Breast epithelium (tissue), 4 donors: ENCODE measurements around the gene C2orf49. TPM values are rescaled to one million over a fixed set of nuclear protein-coding genes. Genes with fewer than 3 reads are reported as not detected.

ENCODE experiments used
- DNase-seq, 2 donors: peaks; one replicate each; pipeline ENCODE4 v3.0.0-alpha.2; 2019; ENCODE audit warnings: low spot score in 2 of 2
- H3K27ac ChIP-seq, 2 donors: fragments of 200-600 bp; sonication (generic) in 1 of 2; one replicate each; pipeline ENCODE4 v1.5.1; 2016 to 2019; ENCODE audit warnings: mild to moderate bottlenecking in 1 of 2
- H3K27me3 ChIP-seq, 2 donors: fragments of 200-600 bp; sonication (generic) in 1 of 2; one replicate each; pipeline versions ENCODE4 v1.5.1 to v1.6.0; 2017 to 2019; ENCODE audit warnings: control low read depth in 1 of 2, mild to moderate bottlenecking in 1 of 2
- H3K36me3 ChIP-seq: fragments of 200-600 bp; one replicate; pipeline ENCODE4 v1.5.1; 2019
- H3K4me1 ChIP-seq, 2 donors: fragments of 200-600 bp; sonication (generic); one replicate each; pipeline ENCODE4 v1.5.1; 2016 to 2019; ENCODE audit warnings: control low read depth in 1 of 2
- H3K4me3 ChIP-seq, 3 donors: fragments of 200-600 bp; sonication (generic); 1 replicate in 2 of 3; 2 replicates in 1 of 3; pipeline ENCODE4 v1.5.1; 2016 to 2019; ENCODE audit warnings: mild to moderate bottlenecking in 3 of 3, moderate library complexity in 2 of 3
- H3K9me3 ChIP-seq, 2 donors: fragments of 200-600 bp; sonication (generic) in 1 of 2; one replicate each; pipeline ENCODE4 v1.5.1; 2016 to 2019; ENCODE audit warnings: control low read depth in 1 of 2
- POLR2A ChIP-seq: fragments of 450-650 bp; IDR thresholded peaks from one replicate; pipeline ENCODE4 v1.6.1; 2016; ENCODE audit warnings: antibody characterized with exemption, mild to moderate bottlenecking, moderate library complexity
- POLR2AphosphoS5 ChIP-seq, 3 donors: sonication (generic); formaldehyde crosslinking; IDR thresholded peaks; one replicate each; pipeline ENCODE4 v1.6.1; 2017; ENCODE audit warnings: antibody characterized with exemption in 3 of 3
- intact Hi-C: fragments of 100-400 bp; cut with DNase I; formaldehyde crosslinking; loops from one replicate; pipeline ENCODE4 v1.15.1; 2023; ENCODE audit warnings: low total_unique reads
- total RNA-seq, 3 donors: library from RNA; depleted of rRNA; stranded (reverse); fragments of >200 nt; gene quantifications; one replicate each; pipeline ENCODE4 v1.1.0, GENCODE V29; 2016
- TF ChIP-seq, protein P1 (sequence below), 3 donors: fragments of 450-650 bp; IDR thresholded peaks; one replicate each; pipeline ENCODE4 v1.5.1; 2016 to 2017; ENCODE audit warnings: antibody characterized with exemption in 3 of 3, mild to moderate bottlenecking in 3 of 3, moderate library complexity in 3 of 3

The C2orf49 gene
- total RNA-seq, 3 donors from 2014 or later, result 20.0 to 31.6 (median 23.0) TPM

- intact Hi-C loops, result loop anchor here (1.0 kb wide), 1 partner anchor 151 kb away; no protein-coding TSS in a partner anchor
- Histone ChIP-seq H3K36me3 (no peaks in the 10 kb centered on the region), H3K27ac (peak overlapping the region; percentile 26 to 49), H3K27me3 (peaks cover 0 to 2% of the 10 kb centered on the region in 2 donors), H3K4me3 (peak overlapping the region in 1 of 3 donors; percentile 26), H3K4me1 (peaks cover 0 to 12% of the 10 kb centered on the region in 2 donors), H3K9me3 (no peaks in the 10 kb centered on the region)
- TF ChIP-seq POLR2A (no peak), POLR2AphosphoS5 (IDR thresholded peaks at IDR 0.05) (peak in 2 of 3 donors; percentile 61 to 69)
- TF ChIP-seq, protein P1, sequence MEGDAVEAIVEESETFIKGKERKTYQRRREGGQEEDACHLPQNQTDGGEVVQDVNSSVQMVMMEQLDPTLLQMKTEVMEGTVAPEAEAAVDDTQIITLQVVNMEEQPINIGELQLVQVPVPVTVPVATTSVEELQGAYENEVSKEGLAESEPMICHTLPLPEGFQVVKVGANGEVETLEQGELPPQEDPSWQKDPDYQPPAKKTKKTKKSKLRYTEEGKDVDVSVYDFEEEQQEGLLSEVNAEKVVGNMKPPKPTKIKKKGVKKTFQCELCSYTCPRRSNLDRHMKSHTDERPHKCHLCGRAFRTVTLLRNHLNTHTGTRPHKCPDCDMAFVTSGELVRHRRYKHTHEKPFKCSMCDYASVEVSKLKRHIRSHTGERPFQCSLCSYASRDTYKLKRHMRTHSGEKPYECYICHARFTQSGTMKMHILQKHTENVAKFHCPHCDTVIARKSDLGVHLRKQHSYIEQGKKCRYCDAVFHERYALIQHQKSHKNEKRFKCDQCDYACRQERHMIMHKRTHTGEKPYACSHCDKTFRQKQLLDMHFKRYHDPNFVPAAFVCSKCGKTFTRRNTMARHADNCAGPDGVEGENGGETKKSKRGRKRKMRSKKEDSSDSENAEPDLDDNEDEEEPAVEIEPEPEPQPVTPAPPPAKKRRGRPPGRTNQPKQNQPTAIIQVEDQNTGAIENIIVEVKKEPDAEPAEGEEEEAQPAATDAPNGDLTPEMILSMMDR (IDR thresholded peaks at IDR 0.05), result peak; percentile 89 to 97 (median 97)
- peak; percentile 87 to 90 for DNase-seq
Measured at GRCh38 chr2:105369777-105370690, 32.7 kb downstream of the C2orf49 start.

GRCh38 chr2:105371156-105371555, 33.8 kb downstream of the C2orf49 start:
- intact Hi-C loops, result no loop called here
- peaks cover 0 to 16% of the 10 kb centered on the region in 2 donors for H3K4me1 ChIP-seq
- peak overlapping the region in 1 of 2 donors; percentile 48 for H3K27ac ChIP-seq

GRCh38 chr2:105371810-105372209, 34.5 kb downstream of the C2orf49 start:
- intact Hi-C loops, result no loop called here
- Histone ChIP-seq H3K9me3 (no peaks in the 10 kb centered on the region), H3K27ac (peak overlapping the region; percentile 45 to 48), H3K4me1 (peaks cover 0 to 16% of the 10 kb centered on the region in 2 donors), H3K36me3 (no peaks in the 10 kb centered on the region), H3K27me3 (peaks cover 0 to 2% of the 10 kb centered on the region in 2 donors), H3K4me3 (no peak overlapping the region)
- TF ChIP-seq, protein P1 (IDR thresholded peaks at IDR 0.05), result no peak
- no peak for TF ChIP-seq POLR2A
- no peak for TF ChIP-seq POLR2AphosphoS5 (IDR thresholded peaks at IDR 0.05)
- DNase-seq, result no peak

More at GRCh38 chr2:105371156-105371555, 33.8 kb downstream of the C2orf49 start:
- Histone ChIP-seq H3K27me3 (peaks cover 0 to 2% of the 10 kb centered on the region in 2 donors), H3K36me3 (no peaks in the 10 kb centered on the region), H3K9me3 (no peaks in the 10 kb centered on the region), H3K4me3 (no peak overlapping the region)
- TF ChIP-seq, protein P1 (IDR thresholded peaks at IDR 0.05), result no peak
- TF ChIP-seq POLR2AphosphoS5 (IDR thresholded peaks at IDR 0.05), result no peak
- no peak for TF ChIP-seq POLR2A
- no peak for DNase-seq

- Histone ChIP-seq H3K27me3 (peaks cover 0 to 2% of the 10 kb centered on the region in 2 donors), H3K9me3 (no peaks in the 10 kb centered on the region), H3K4me3 (no peak overlapping the region), H3K36me3 (no peaks in the 10 kb centered on the region), H3K27ac (peak overlapping the region; percentile 82 to 96), H3K4me1 (peaks cover 0 to 16% of the 10 kb centered on the region in 2 donors)
- TF ChIP-seq POLR2A (no peak), POLR2AphosphoS5 (IDR thresholded peaks at IDR 0.05) (peak in 1 of 3 donors; percentile 33)
- intact Hi-C loops, result no loop called here
- peak in 1 of 2 donors; percentile 53 for DNase-seq
Measured at GRCh38 chr2:105373344-105373781, 36.0 kb downstream of the C2orf49 start.

DNA sequence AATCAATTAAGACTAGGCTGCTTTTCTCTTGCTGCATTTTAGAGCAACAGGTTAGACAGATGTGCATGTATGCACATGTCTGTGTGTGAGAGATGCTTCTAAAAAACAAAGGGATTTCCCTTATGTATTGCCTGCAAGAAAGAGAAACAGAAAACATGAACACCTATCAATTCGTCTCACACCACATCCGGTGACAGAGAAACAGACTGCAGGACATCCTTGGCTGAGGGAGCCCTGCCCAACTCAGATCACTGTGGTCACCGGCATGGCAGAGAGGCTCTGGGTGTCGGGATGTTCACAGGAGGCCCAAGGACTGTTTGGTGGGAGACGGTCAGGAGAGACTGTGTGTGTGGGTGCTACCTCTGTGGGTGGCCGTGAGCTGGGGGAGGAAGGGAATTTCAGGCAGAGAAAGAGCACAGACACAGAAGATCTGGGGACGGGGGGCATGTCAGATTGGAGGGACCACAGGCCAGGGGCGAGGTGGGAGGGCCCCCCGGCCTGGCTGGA, 36.6 kb downstream of the C2orf49 start:
- intact Hi-C loops, result no loop called here
- no peaks in the 10 kb centered on the region for H3K9me3 ChIP-seq
- H3K27ac ChIP-seq, result peak overlapping the region; percentile 82 to 96
- peaks cover 0 to 16% of the 10 kb centered on the region in 2 donors for H3K4me1 ChIP-seq
- DNase-seq, result no peak
- peak overlapping the region in 1 of 3 donors; percentile 31 for H3K4me3 ChIP-seq
- TF ChIP-seq POLR2AphosphoS5 (IDR thresholded peaks at IDR 0.05) (no peak), POLR2A (no peak)
- TF ChIP-seq, protein P1 (IDR thresholded peaks at IDR 0.05), result no peak
- no peaks in the 10 kb centered on the region for H3K36me3 ChIP-seq
- no peaks in the 10 kb centered on the region for H3K27me3 ChIP-seq
